Activated T-cell treated with anti-CD3 and anti-CD28 coated beads, Interleukin-2, amount 50 U/mL, for 72 hours (primary cell): Measurements from ENCODE around the gene DDX50. TPM values are rescaled to one million over a fixed set of nuclear protein-coding genes. Genes with fewer than 3 reads are reported as not detected.
"Not testable (repeated sequence)": the region's sequence is repeated elsewhere in the genome, so short reads cannot be mapped to it uniquely, and the experiment has no call there.

Source experiments
- ATAC-seq, 2 donors: fragments of 150-1000 bp; cut with Tn5 transposase; replicated peaks in 1 of 2; 2 replicates each; pipeline ENCODE4 v1.10.0; 2021; ENCODE audit warnings: moderate library complexity in 2 of 2, mild to moderate bottlenecking in 1 of 2
- DNase-seq, 2 donors: peaks; one replicate each; pipeline ENCODE4 v3.0.0; 2021 to 2022; ENCODE audit warnings: mixed read lengths in 1 of 2
- H3K27ac Mint-ChIP-seq: one replicate; pipeline ENCODE4 v1.8.0; 2022; ENCODE audit warnings: mild to moderate bottlenecking, moderate library complexity, mixed read lengths
- H3K27me3 Mint-ChIP-seq: one replicate; pipeline ENCODE4 v1.8.0; 2022; ENCODE audit warnings: low read depth, mixed read lengths
- H3K36me3 Mint-ChIP-seq, 2 donors: one replicate each; pipeline ENCODE4 v1.8.0; 2022; ENCODE audit warnings: mixed read lengths in 2 of 2, mild to moderate bottlenecking in 1 of 2; ENCODE audit not compliant: insufficient read depth in 2 of 2
- H3K4me1 Mint-ChIP-seq: one replicate; pipeline ENCODE4 v1.8.0; 2022; ENCODE audit warnings: low read depth, mixed read lengths
- H3K4me3 Mint-ChIP-seq, 2 donors: one replicate each; pipeline ENCODE4 v1.8.0; 2022; ENCODE audit warnings: mild to moderate bottlenecking in 2 of 2, mixed read lengths in 2 of 2, moderate library complexity in 2 of 2
- H3K9me3 Mint-ChIP-seq, 2 donors: one replicate each; pipeline ENCODE4 v1.8.0; 2022; ENCODE audit warnings: mixed read lengths in 2 of 2
- total RNA-seq, 2 donors: library from RNA; stranded (reverse); gene quantifications; one replicate each; pipeline ENCODE4 v1.2.3, GENCODE V29; 2022

DDX50 gene
- total RNA-seq, 2 donors from 2014 or later = 61.8 to 62.8 TPM

DNA sequence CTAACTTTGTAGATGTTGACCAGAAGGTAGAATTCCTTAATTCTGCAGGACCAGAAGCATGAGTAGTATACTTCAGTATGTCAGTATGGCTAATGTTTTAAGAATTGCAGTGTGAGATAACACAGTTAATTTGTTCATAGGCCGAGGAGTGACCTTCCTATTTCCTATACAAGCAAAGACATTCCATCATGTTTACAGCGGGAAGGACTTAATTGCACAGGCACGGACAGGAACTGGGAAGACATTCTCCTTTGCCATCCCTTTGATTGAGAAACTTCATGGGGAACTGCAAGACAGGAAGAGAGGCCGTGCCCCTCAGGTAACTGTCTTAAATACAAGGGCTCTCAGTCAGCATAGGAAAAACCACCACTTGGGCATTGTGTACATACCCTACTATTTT is 62.0 kb downstream of the DDX50 start:
- ATAC-seq (no peak), DNase-seq (no peak)
- Mint-ChIP-seq H3K27ac (no peak overlapping the region), H3K4me1 (peaks cover 41% of the 10 kb centered on the region), H3K36me3 (peaks cover 7 to 49% of the 10 kb centered on the region in 2 donors), H3K27me3 (no peaks in the 10 kb centered on the region), H3K4me3 (no peak overlapping the region), H3K9me3 (no peaks in the 10 kb centered on the region)

DNA sequence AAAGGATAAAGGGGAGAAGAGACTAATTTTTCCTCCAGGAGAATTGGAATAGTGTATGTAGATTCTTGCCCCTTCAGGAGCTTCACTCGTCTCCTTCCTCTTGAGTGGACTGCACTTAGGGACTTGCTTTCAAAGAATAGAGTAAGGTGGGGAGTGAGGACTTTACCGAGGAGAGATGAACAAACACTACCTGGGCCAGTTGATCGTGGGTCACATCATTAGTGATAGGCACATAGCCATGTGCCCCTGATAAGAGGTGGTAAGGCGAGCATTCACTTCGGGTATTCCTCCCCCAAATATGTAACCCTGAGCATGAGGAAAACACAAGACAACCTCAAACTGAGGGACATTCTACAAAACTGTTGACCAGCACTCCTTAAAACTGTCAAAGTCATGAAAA is 72.9 kb downstream of the DDX50 start:
- DNase-seq = no peak
- H3K4me1 Mint-ChIP-seq = peaks cover 6% of the 10 kb centered on the region
- ATAC-seq = no peak
- H3K36me3 Mint-ChIP-seq = peaks cover 16 to 51% of the 10 kb centered on the region in 2 donors
- no peaks in the 10 kb centered on the region for H3K9me3 Mint-ChIP-seq
- peak overlapping the region; percentile 7 for H3K27ac Mint-ChIP-seq
- no peak overlapping the region for H3K4me3 Mint-ChIP-seq
- H3K27me3 Mint-ChIP-seq = no peaks in the 10 kb centered on the region

DNA sequence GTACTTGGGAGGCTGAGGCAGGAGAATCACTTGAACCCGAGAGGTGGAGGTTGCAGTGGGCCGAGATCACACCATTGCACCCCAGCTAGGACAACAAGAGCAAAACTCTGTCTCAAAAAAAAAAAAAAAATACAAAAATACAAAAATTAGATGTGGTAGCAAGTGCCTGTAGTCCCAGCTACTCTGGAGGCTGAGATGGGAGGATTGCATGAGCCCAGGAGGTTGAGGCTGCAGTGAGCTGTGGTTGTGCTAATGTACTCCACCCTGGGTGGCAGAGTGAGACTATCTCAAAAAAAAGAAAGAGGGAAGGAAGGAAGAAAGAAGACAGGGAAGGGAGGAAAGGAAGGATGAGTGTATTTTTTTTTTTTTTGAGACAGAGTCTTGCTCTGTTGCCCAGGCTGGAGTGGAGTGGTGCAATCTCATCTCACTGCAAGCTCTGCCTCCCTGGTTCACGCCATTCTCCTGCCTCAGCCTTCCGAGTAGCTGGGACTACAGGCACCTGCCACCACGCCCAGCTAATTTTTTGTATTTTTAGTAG is 74.9 kb downstream of the DDX50 start:
- H3K27ac Mint-ChIP-seq = peak overlapping the region; percentile 64
- H3K9me3 Mint-ChIP-seq, ATAC-seq, DNase-seq, H3K4me1 Mint-ChIP-seq, H3K4me3 Mint-ChIP-seq, H3K27me3 Mint-ChIP-seq: not testable (repeated sequence)
- H3K36me3 Mint-ChIP-seq = peaks cover 17 to 54% of the 10 kb centered on the region in 2 donors

- not testable (repeated sequence) for H3K27me3 Mint-ChIP-seq, H3K9me3 Mint-ChIP-seq, H3K4me3 Mint-ChIP-seq, H3K4me1 Mint-ChIP-seq, ATAC-seq, DNase-seq, H3K27ac Mint-ChIP-seq
- H3K36me3 Mint-ChIP-seq = peaks cover 7 to 47% of the 10 kb centered on the region in 2 donors
These were observed 78.6 kb downstream of the DDX50 start for GRCh38 chr10:68979738-68980137.

GRCh38 chr10:68981074-68981473 is 80.0 kb downstream of the DDX50 start:
- Mint-ChIP-seq H3K4me1 (peaks cover 6% of the 10 kb centered on the region), H3K36me3 (peaks cover 5 to 39% of the 10 kb centered on the region in 2 donors), H3K27ac (peak overlapping the region; percentile 54), H3K4me3 (no peak overlapping the region), H3K9me3 (no peaks in the 10 kb centered on the region), H3K27me3 (no peaks in the 10 kb centered on the region)
- ATAC-seq = no peak
- DNase-seq = no peak

DNA sequence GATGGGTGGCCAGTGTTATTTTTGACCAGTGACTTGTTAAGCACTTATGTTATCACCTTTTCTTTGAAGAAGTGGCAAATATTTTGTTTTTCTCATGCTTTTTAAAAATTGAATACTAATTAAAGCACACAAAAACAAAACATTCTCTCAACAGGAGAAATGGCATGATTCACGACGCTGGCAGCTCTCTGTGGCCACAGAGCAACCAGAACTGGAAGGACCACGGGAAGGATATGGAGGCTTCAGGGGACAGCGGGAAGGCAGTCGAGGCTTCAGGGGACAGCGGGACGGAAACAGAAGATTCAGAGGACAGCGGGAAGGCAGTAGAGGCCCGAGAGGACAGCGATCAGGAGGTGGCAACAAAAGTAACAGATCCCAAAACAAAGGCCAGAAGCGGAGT is 81.3 kb downstream of the DDX50 start:
- peaks cover 5 to 33% of the 10 kb centered on the region in 2 donors for H3K36me3 Mint-ChIP-seq
- no peaks in the 10 kb centered on the region for H3K9me3 Mint-ChIP-seq

GRCh38 chr10:68987611-68988010 is 86.5 kb downstream of the DDX50 start:
- DNase-seq (no peak), ATAC-seq (no peak)
- H3K4me1 Mint-ChIP-seq = peaks cover 52% of the 10 kb centered on the region
- H3K9me3 Mint-ChIP-seq = no peaks in the 10 kb centered on the region
- peak overlapping the region; percentile 90 for H3K27ac Mint-ChIP-seq
- no peaks in the 10 kb centered on the region for H3K27me3 Mint-ChIP-seq
- H3K36me3 Mint-ChIP-seq = peaks cover 3 to 16% of the 10 kb centered on the region in 2 donors
- peak overlapping the region; percentile 92 to 94 for H3K4me3 Mint-ChIP-seq

More for the DNA sequence above, 81.3 kb downstream of the DDX50 start:
- Mint-ChIP-seq H3K27ac (peak overlapping the region; percentile 67), H3K27me3 (no peaks in the 10 kb centered on the region), H3K4me3 (no peak overlapping the region), H3K4me1 (peaks cover 12% of the 10 kb centered on the region)
- ATAC-seq (no peak), DNase-seq (no peak)

GRCh38 chr10:68988530-68989316 is 87.6 kb downstream of the DDX50 start, which contains the start of gene KIFBP:
Gene KIFBP, plus strand, starts transcription at chr10:68988803. Its CDS starts 30 bp downstream, at chr10:68988833.
- H3K4me1 Mint-ChIP-seq = peaks cover 61% of the 10 kb centered on the region
- peak within 1 kb of the TSS; percentile 98 for H3K27ac Mint-ChIP-seq
- DNase-seq (peak; percentile 80 to 86), ATAC-seq (peak; percentile 83 to 85)
- peaks cover 3 to 9% of the 10 kb centered on the region in 2 donors for H3K36me3 Mint-ChIP-seq
- peak within 1 kb of the TSS; percentile 92 to 94 for H3K4me3 Mint-ChIP-seq
- H3K9me3 Mint-ChIP-seq = no peaks in the 10 kb centered on the region
- no peaks in the 10 kb centered on the region for H3K27me3 Mint-ChIP-seq

DNA sequence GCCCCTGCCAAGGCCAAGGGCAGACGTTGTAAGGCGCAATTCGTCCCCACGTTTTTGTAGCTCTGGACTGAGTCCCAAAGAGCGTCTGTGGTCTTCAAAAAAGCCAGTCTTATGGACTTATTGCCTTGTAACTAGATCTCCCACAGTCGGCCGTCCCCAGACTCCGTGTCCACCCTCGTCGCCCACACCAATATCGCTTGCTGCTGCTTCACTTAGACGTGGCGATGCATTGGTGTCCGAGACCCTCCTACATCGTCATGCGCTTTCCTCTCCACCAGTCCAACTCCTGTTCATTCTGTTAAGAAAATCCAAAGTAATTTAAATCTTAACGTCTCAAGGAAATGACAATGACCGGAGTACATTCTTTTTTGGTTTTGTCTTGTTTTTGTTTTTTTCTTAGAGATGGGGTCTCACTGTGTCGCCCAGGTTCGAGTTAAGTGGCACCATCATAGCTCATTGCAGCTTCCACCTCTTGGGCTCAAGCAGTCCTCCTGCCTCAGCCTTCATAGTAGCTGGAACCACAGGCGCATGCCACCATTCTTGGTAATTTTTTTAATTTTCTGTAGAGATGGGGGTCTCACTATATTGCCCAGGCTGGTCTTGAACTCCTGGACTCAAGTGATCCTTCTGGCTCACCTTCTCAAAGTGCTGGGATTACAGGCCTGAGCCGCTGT is 88.3 kb downstream of the DDX50 start:
- Mint-ChIP-seq H3K4me3 (peak overlapping the region; percentile 92 to 94), H3K27me3 (no peaks in the 10 kb centered on the region), H3K4me1 (peaks cover 61% of the 10 kb centered on the region), H3K9me3 (no peaks in the 10 kb centered on the region), H3K27ac (peak overlapping the region; percentile 98), H3K36me3 (peaks cover 3 to 9% of the 10 kb centered on the region in 2 donors)
- DNase-seq (no peak), ATAC-seq (no peak)

- DNase-seq (no peak), ATAC-seq (no peak)
- Mint-ChIP-seq H3K9me3 (no peaks in the 10 kb centered on the region), H3K27ac (peak overlapping the region; percentile 83), H3K4me3 (peak overlapping the region in 1 of 2 donors; percentile 62), H3K4me1 (peaks cover 62% of the 10 kb centered on the region), H3K36me3 (peaks cover 3 to 6% of the 10 kb centered on the region in 2 donors), H3K27me3 (no peaks in the 10 kb centered on the region)
These were observed 91.7 kb downstream of the DDX50 start for GRCh38 chr10:68992636-68993440.
